SK-N-MC (cell line): ENCODE data around the gene RCAN1.

Experiments used
- EZH2 ChIP-seq: fragments of 200-600 bp; sonication (generic); IDR thresholded peaks from one replicate; pipeline ENCODE4 v1.6.1; 2017; ENCODE audit warnings: antibody characterized with exemption
- FOXP2 ChIP-seq: optimal IDR thresholded peaks from 2 replicates; pipeline ENCODE3; 2011; ENCODE audit warnings: mild to moderate bottlenecking, moderate library complexity; ENCODE audit not compliant: insufficient read depth; ENCODE audit errors: extremely low read length, control extremely low read depth
- POLR2AphosphoS5 ChIP-seq: IDR thresholded peaks from 2 replicates; pipeline ENCODE4 v1.6.1; 2012; ENCODE audit warnings: mild to moderate bottlenecking, low read depth, low read length, borderline replicate concordance

GRCh38 chr21:34511181-34511580, 103.7 kb downstream of the RCAN1 start:
- TF ChIP-seq POLR2AphosphoS5 = no peak
- TF ChIP-seq EZH2 = no peak
- no peak for TF ChIP-seq FOXP2
